ENCODE results near the gene DBNDD1. TPM values are rescaled to one million over a fixed set of nuclear protein-coding genes. Genes with fewer than 3 reads are reported as not detected.

DBNDD1 gene
- total RNA-seq, 6 experiments from 2014 or later: 2.6 to 17.5 (median 7.6) TPM

DNA sequence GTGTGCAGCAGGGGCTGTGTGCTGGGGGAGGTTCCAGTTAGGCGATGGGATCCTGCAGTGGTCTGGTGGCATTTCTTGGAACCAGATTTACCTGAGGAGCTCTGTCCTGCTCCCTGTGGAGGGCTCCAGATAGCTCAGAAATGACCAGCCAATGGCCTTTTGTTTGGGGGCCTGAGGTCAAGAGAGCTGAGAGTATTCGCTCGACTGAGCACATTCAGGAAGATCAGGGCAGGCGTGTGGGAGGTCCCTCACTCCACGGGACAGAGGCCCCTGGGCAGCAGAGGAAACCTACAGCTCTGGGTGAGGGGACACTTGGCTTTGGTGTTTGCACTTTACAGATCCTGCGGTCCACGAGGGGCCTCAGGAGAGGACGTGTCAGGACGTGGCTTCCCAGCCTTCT is 52.5 kb downstream of the DBNDD1 start:
- intact Hi-C loops (cut with DNase I): no loop called here
- TF ChIP-seq POLR2A (IDR thresholded peaks at IDR 0.05) (no peak), CTCF (IDR thresholded peaks at IDR 0.05) (no peak)

DNA sequence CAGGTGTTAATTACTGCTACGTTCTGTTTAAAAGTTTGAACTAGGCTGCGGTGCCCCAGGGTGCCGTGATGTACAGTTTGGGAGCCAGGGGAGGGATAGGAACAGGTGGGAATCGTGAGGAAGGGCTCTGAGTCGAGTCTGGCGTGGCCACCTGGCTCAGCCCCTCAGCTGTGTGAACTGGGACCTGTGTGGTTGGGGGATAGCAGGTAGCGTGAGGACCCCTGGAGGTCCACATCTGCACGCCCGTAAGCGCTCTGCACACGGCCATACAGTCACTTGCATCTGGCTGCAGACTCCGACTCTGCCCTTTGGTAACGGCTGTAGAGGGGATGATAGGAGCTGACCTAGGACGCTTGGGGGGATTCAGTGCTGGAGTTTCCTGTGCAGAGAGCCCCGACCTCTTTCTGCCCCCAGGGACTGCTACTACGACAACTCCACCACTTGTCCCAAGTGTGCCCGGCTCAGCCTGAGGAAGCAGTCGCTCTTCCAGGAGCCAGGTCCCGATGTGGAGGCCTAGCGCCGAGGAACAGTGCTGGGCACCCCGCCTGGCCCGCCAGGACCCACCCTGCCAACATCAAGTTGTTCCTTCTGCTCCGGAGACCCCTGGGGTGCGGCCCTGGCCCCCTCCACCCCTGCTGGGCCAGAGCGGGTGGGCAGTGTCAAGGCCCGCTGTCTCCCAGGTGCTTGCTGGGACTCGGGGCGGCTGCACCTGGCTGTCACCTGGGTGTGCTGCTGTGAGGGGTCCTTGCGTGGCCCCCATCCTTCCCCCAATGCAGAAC is 53.6 kb downstream of the DBNDD1 start:
- no peak for DNase-seq
- H3K9me3 ChIP-seq: no peaks in the 10 kb centered on the region
- peaks cover 0 to 2% (median 0%) of the 10 kb centered on the region in 4 donors for H3K4me1 ChIP-seq
- no peak overlapping the region for H3K27ac ChIP-seq
- ATAC-seq: no peak
- TF ChIP-seq CTCF (IDR thresholded peaks at IDR 0.05): no peak
- TF ChIP-seq POLR2A (IDR thresholded peaks at IDR 0.05): no peak
- no peaks in the 10 kb centered on the region for H3K36me3 ChIP-seq
- no peaks in the 10 kb centered on the region for H3K27me3 ChIP-seq
- WGBS (ENCODE audit: insufficient coverage, low coverage, low lambda C conversion rate, missing lambda C conversion rate): 79% methylated on average over 2 of the region's 30 CpGs
- intact Hi-C loops (cut with DNase I): no loop called here
- H3K4me3 ChIP-seq: no peak overlapping the region

More for the DNA sequence above, 52.5 kb downstream of the DBNDD1 start:
- H3K4me1 ChIP-seq: peaks cover 0 to 13% (median 5%) of the 10 kb centered on the region in 4 donors
- H3K9me3 ChIP-seq: no peaks in the 10 kb centered on the region
- no peaks in the 10 kb centered on the region for H3K36me3 ChIP-seq
- H3K27ac ChIP-seq: no peak overlapping the region
- H3K27me3 ChIP-seq: no peaks in the 10 kb centered on the region
- WGBS (ENCODE audit: insufficient coverage, low coverage, low lambda C conversion rate, missing lambda C conversion rate): no CpG with 5 or more reads among the region's 9 CpGs
- no peak overlapping the region for H3K4me3 ChIP-seq
- no peak for ATAC-seq
- no peak for DNase-seq

- ATAC-seq: peak in 2 of 4 donors; percentile 6 to 12
- no peaks in the 10 kb centered on the region for H3K9me3 ChIP-seq
Measured at GRCh38 chr16:89964201-89964600, 55.1 kb downstream of the DBNDD1 start.

GRCh38 chr16:89962754-89963498 is 56.3 kb downstream of the DBNDD1 start:
- H3K4me1 ChIP-seq: no peaks in the 10 kb centered on the region
- H3K36me3 ChIP-seq: peaks cover 0 to 2% (median 0%) of the 10 kb centered on the region in 4 donors
- ATAC-seq: no peak
- no peaks in the 10 kb centered on the region for H3K9me3 ChIP-seq
- no peak for TF ChIP-seq POLR2A (IDR thresholded peaks at IDR 0.05)
- TF ChIP-seq CTCF (IDR thresholded peaks at IDR 0.05): no peak
- 66% methylated on average over 7 of the region's 26 CpGs for WGBS (ENCODE audit: insufficient coverage, low coverage, low lambda C conversion rate, missing lambda C conversion rate)
- DNase-seq: no peak
- no peak overlapping the region for H3K27ac ChIP-seq
- intact Hi-C loops (cut with DNase I): no loop called here
- H3K4me3 ChIP-seq: no peak overlapping the region
- no peaks in the 10 kb centered on the region for H3K27me3 ChIP-seq

More at GRCh38 chr16:89964201-89964600, 55.1 kb downstream of the DBNDD1 start:
- H3K4me1 ChIP-seq: no peaks in the 10 kb centered on the region
- no peaks in the 10 kb centered on the region for H3K36me3 ChIP-seq
- intact Hi-C loops (cut with DNase I): no loop called here
- DNase-seq: no peak
- no peak overlapping the region for H3K27ac ChIP-seq
- H3K4me3 ChIP-seq: no peak overlapping the region
- WGBS (ENCODE audit: insufficient coverage, low coverage, low lambda C conversion rate, missing lambda C conversion rate): 90% methylated on average over 2 of the region's 25 CpGs
- H3K27me3 ChIP-seq: no peaks in the 10 kb centered on the region
- TF ChIP-seq CTCF (IDR thresholded peaks at IDR 0.05) (no peak), POLR2A (IDR thresholded peaks at IDR 0.05) (no peak)
